Hepatocyte (in vitro differentiated cells): ENCODE data around the gene ANHX. TPM values are rescaled to one million over a fixed set of nuclear protein-coding genes. Genes with fewer than 3 reads are reported as not detected.
A peak's percentile ranks its signal among the peaks of the same experiment; 100 is the strongest.

Source experiments
- DNase-seq: peaks from one replicate; pipeline ENCODE4 v3.0.0-alpha.2; 2016; ENCODE audit warnings: low spot score
- H2AFZ ChIP-seq: fragments of 200-600 bp; sonication (generic); 2 replicates; pipeline ENCODE4 v1.6.0; 2016; ENCODE audit warnings: antibody characterized with exemption, mild to moderate bottlenecking
- H3K27ac ChIP-seq: fragments of 200-600 bp; sonication (generic); 2 replicates; pipeline ENCODE4 v1.5.1; 2016; ENCODE audit warnings: mild to moderate bottlenecking
- H3K27me3 ChIP-seq: fragments of 200-600 bp; sonication (generic); 2 replicates; pipeline ENCODE4 v1.6.1; 2016
- H3K36me3 ChIP-seq: fragments of 200-600 bp; sonication (generic); replicated peaks from 2 replicates; pipeline ENCODE4 v1.5.1; 2016; ENCODE audit warnings: low read depth; ENCODE audit not compliant: insufficient read depth
- H3K4me1 ChIP-seq: fragments of 200-600 bp; sonication (generic); 2 replicates; pipeline ENCODE4 v1.5.1; 2016; ENCODE audit warnings: mild to moderate bottlenecking, moderate library complexity; ENCODE audit not compliant: insufficient read depth
- H3K4me2 ChIP-seq: fragments of 200-600 bp; sonication (generic); 2 replicates; pipeline ENCODE4 v1.6.0; 2016
- H3K4me3 ChIP-seq: fragments of 200-600 bp; sonication (generic); 2 replicates; pipeline ENCODE4 v1.5.1; 2016; ENCODE audit warnings: mild to moderate bottlenecking
- H3K79me2 ChIP-seq: fragments of 200-600 bp; sonication (generic); 2 replicates; pipeline ENCODE4 v1.6.0; 2017; ENCODE audit warnings: mild to moderate bottlenecking
- H3K9me2 ChIP-seq: fragments of 200-600 bp; sonication (generic); replicated peaks from 2 replicates; pipeline ENCODE4 v1.6.0; 2017; ENCODE audit warnings: mild to moderate bottlenecking; ENCODE audit not compliant: insufficient read depth
- H3K9me3 ChIP-seq: fragments of 200-600 bp; sonication (generic); 2 replicates; pipeline ENCODE4 v1.5.1; 2016; ENCODE audit warnings: low read depth, mild to moderate bottlenecking
- H4K20me1 ChIP-seq: fragments of 200-600 bp; sonication (generic); 2 replicates; pipeline ENCODE4 v1.6.0; 2016; ENCODE audit warnings: mild to moderate bottlenecking; ENCODE audit not compliant: insufficient read depth, poor library complexity, severe bottlenecking
- EZH2 ChIP-seq: fragments of 200-600 bp; sonication (generic); IDR thresholded peaks from 2 replicates; pipeline ENCODE4 v1.6.1; 2016; ENCODE audit warnings: antibody characterized with exemption, mild to moderate bottlenecking, borderline replicate concordance
- EZH2phosphoT487 ChIP-seq: fragments of 200-600 bp; sonication (generic); IDR thresholded peaks from one replicate; pipeline ENCODE4 v1.6.1; 2018; ENCODE audit warnings: antibody characterized with exemption, mild to moderate bottlenecking, low read depth, moderate library complexity; ENCODE audit not compliant: unreplicated experiment, severe bottlenecking
- WGBS: methylation state at CpG from one replicate; pipeline ENCODE4 v1.1.6; 2016; ENCODE audit warnings: low lambda C conversion rate; ENCODE audit errors: missing lambda C conversion rate; 5-methylcytosine and 5-hydroxymethylcytosine counted together
- polyA plus RNA-seq: library from polyadenylated mRNA; unstranded; fragments of >200 nt; fragmentation: Nextera tagmentation; extraction: Ambion mirVana; gene quantifications from 2 replicates; pipeline ENCODE4 v1.2.1, GENCODE V29; 2016
- total RNA-seq: library from RNA; depleted of rRNA; stranded (reverse); fragments of >200 nt; gene quantifications from 2 replicates; pipeline ENCODE4 v1.2.3, GENCODE V29; 2014
- TF ChIP-seq, protein P1 (sequence below): fragments of 200-600 bp; sonication (generic); IDR thresholded peaks from 2 replicates; pipeline ENCODE4 v1.5.1; 2016; ENCODE audit warnings: antibody characterized with exemption, mild to moderate bottlenecking; ENCODE audit not compliant: poor library complexity

The ANHX gene
- total and polyA plus RNA-seq, 2 experiments from 2014 or later = not detected

GRCh38 chr12:133215724-133216123 is 20.0 kb downstream of the ANHX start:
- H3K4me1 ChIP-seq = no peaks in the 10 kb centered on the region
- no peaks in the 10 kb centered on the region for H4K20me1 ChIP-seq
- H3K27me3 ChIP-seq = no peaks in the 10 kb centered on the region
- no peaks in the 10 kb centered on the region for H3K9me2 ChIP-seq
- no peak for TF ChIP-seq EZH2
- TF ChIP-seq, protein P1, sequence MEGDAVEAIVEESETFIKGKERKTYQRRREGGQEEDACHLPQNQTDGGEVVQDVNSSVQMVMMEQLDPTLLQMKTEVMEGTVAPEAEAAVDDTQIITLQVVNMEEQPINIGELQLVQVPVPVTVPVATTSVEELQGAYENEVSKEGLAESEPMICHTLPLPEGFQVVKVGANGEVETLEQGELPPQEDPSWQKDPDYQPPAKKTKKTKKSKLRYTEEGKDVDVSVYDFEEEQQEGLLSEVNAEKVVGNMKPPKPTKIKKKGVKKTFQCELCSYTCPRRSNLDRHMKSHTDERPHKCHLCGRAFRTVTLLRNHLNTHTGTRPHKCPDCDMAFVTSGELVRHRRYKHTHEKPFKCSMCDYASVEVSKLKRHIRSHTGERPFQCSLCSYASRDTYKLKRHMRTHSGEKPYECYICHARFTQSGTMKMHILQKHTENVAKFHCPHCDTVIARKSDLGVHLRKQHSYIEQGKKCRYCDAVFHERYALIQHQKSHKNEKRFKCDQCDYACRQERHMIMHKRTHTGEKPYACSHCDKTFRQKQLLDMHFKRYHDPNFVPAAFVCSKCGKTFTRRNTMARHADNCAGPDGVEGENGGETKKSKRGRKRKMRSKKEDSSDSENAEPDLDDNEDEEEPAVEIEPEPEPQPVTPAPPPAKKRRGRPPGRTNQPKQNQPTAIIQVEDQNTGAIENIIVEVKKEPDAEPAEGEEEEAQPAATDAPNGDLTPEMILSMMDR = no peak
- TF ChIP-seq EZH2phosphoT487 = no peak
- no peak overlapping the region for H2AFZ ChIP-seq
- no peaks in the 10 kb centered on the region for H3K79me2 ChIP-seq
- peaks cover 8% of the 10 kb centered on the region for H3K9me3 ChIP-seq
- WGBS = 65% methylated on average over 3 of the region's 3 CpGs
- DNase-seq = no peak
- H3K27ac ChIP-seq = no peak overlapping the region
- H3K4me2 ChIP-seq = no peak overlapping the region
- H3K4me3 ChIP-seq = no peak overlapping the region
- H3K36me3 ChIP-seq = no peaks in the 10 kb centered on the region

DNA sequence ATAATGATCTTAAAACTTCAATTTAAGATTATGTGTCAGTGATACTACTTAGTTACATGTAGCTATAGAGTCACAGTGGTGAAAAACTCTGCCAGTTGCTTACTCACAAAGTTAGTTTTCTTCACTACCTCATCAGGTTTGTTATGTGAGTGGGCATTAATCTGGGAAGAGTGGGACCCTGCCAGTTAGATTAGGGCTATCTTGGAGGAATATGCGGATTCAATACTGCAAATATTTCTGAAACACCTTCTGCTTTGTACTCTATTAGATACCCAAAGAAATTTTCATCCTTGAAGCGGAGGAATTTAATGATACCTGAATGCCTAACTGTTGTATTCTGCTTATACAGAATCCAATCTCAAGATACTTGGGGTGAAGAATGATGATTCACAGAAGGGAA is 29.3 kb downstream of the ANHX start:
- 97% methylated on average over 2 of the region's 2 CpGs for WGBS
- no peaks in the 10 kb centered on the region for H3K9me2 ChIP-seq
- peaks cover 34% of the 10 kb centered on the region for H3K36me3 ChIP-seq
- no peaks in the 10 kb centered on the region for H3K27me3 ChIP-seq
- H3K27ac ChIP-seq = no peak overlapping the region
- H2AFZ ChIP-seq = no peak overlapping the region
- H3K9me3 ChIP-seq = peaks cover 71% of the 10 kb centered on the region
- TF ChIP-seq, protein P1 = no peak
- TF ChIP-seq EZH2 (no peak), EZH2phosphoT487 (no peak)
- DNase-seq = no peak
- no peaks in the 10 kb centered on the region for H4K20me1 ChIP-seq
- H3K4me1 ChIP-seq = no peaks in the 10 kb centered on the region
- H3K79me2 ChIP-seq = no peaks in the 10 kb centered on the region
- no peak overlapping the region for H3K4me3 ChIP-seq
- H3K4me2 ChIP-seq = no peak overlapping the region

- Histone ChIP-seq H3K4me1 (no peaks in the 10 kb centered on the region), H3K27me3 (no peaks in the 10 kb centered on the region), H3K4me3 (peak overlapping the region; percentile 27), H3K36me3 (peaks cover 40% of the 10 kb centered on the region), H3K9me3 (peaks cover 78% of the 10 kb centered on the region), H2AFZ (no peak overlapping the region), H3K27ac (no peak overlapping the region), H3K4me2 (no peak overlapping the region), H4K20me1 (no peaks in the 10 kb centered on the region), H3K79me2 (no peaks in the 10 kb centered on the region), H3K9me2 (no peaks in the 10 kb centered on the region)
- DNase-seq = no peak
- TF ChIP-seq EZH2phosphoT487 = no peak
- TF ChIP-seq, protein P1 = no peak
- TF ChIP-seq EZH2 = no peak
- WGBS = 93% methylated on average over 1 of the region's 1 CpG
Observed at GRCh38 chr12:133204264-133204603, 31.4 kb downstream of the ANHX start.
